GM12891 (cell line): ENCODE data around the gene SMIM21.

Source experiments
- PAX5 ChIP-seq: IDR thresholded peaks from 2 replicates; pipeline ENCODE4 v1.6.1; 2011; ENCODE audit warnings: low read length, moderate library complexity, mild to moderate bottlenecking; ENCODE audit not compliant: insufficient read depth, severe bottlenecking
- POLR2A ChIP-seq: IDR thresholded peaks from 2 replicates; pipeline ENCODE4 v1.6.1; 2011; ENCODE audit warnings: low read depth, low read length, control low read depth
- POLR2AphosphoS5 ChIP-seq: IDR thresholded peaks from 2 replicates; pipeline ENCODE4 v1.6.1; 2011; ENCODE audit warnings: low read depth, low read length, control low read depth
- TAF1 ChIP-seq: IDR thresholded peaks from 2 replicates; pipeline ENCODE4 v1.6.1; 2011; ENCODE audit warnings: low read depth, low read length, control low read depth

- TF ChIP-seq POLR2A: no peak
- TF ChIP-seq TAF1: no peak
- TF ChIP-seq POLR2AphosphoS5: no peak
- no peak for TF ChIP-seq PAX5
Observed at GRCh38 chr18:75410611-75411010, 16.9 kb downstream of the SMIM21 start.
